HEK293 (cell line): ENCODE measurements around the gene KCNT1.
A peak's percentile ranks its signal among the peaks of the same experiment; 100 is the strongest.

ENCODE experiments used
- KLF9 ChIP-seq: fragments of 450-650 bp; formaldehyde crosslinking; IDR thresholded peaks from 2 replicates; pipeline ENCODE4 v1.5.1; 2016; ENCODE audit warnings: missing biosample characterization, missing genetic modification characterization, low read depth
- OSR2 ChIP-seq: fragments of 450-650 bp; formaldehyde crosslinking; IDR thresholded peaks from 2 replicates; pipeline ENCODE4 v1.5.1; 2016; ENCODE audit warnings: missing biosample characterization, missing genetic modification characterization
- REST ChIP-seq: fragments of 450-650 bp; formaldehyde crosslinking; IDR thresholded peaks from 2 replicates; pipeline ENCODE4 v1.5.1; 2016; ENCODE audit warnings: missing biosample characterization, missing genetic modification characterization
- SP2 ChIP-seq: fragments of 450-650 bp; formaldehyde crosslinking; IDR thresholded peaks from 2 replicates; pipeline ENCODE4 v1.5.1; 2016; ENCODE audit warnings: missing biosample characterization, missing genetic modification characterization
- YY1 ChIP-seq: fragments of 450-650 bp; formaldehyde crosslinking; IDR thresholded peaks from 2 replicates; pipeline ENCODE4 v1.5.1; 2018; ENCODE audit warnings: missing biosample characterization, missing genetic modification characterization
- ZBTB17 ChIP-seq: fragments of 450-650 bp; formaldehyde crosslinking; IDR thresholded peaks from 2 replicates; pipeline ENCODE4 v1.5.1; 2016; ENCODE audit warnings: missing biosample characterization, missing genetic modification characterization
- ZNF169 ChIP-seq: fragments of 450-650 bp; formaldehyde crosslinking; IDR thresholded peaks from 2 replicates; pipeline ENCODE4 v1.5.1; 2016; ENCODE audit warnings: missing biosample characterization, missing genetic modification characterization
- ZNF350 ChIP-seq: fragments of 450-650 bp; formaldehyde crosslinking; IDR thresholded peaks from 2 replicates; pipeline ENCODE4 v1.5.0; 2017; ENCODE audit warnings: missing biosample characterization, mild to moderate bottlenecking, missing genetic modification characterization
- TF ChIP-seq, protein P1 (sequence below): fragments of 450-650 bp; IDR thresholded peaks from 2 replicates; pipeline ENCODE4 v1.5.1; 2018; ENCODE audit warnings: missing biosample characterization, missing genetic modification characterization
- TF ChIP-seq, protein P2 (sequence below): fragments of 450-650 bp; formaldehyde crosslinking; IDR thresholded peaks from 2 replicates; pipeline ENCODE4 v1.5.1; 2016; ENCODE audit warnings: missing biosample characterization, missing genetic modification characterization
- TF ChIP-seq, protein P3 (sequence below): fragments of 450-650 bp; formaldehyde crosslinking; IDR thresholded peaks from 2 replicates; pipeline ENCODE4 v1.5.1; 2016; ENCODE audit warnings: missing biosample characterization, missing genetic modification characterization

- TF ChIP-seq ZNF169 (tag by site-specific recombination) = no peak
- TF ChIP-seq, protein P1, sequence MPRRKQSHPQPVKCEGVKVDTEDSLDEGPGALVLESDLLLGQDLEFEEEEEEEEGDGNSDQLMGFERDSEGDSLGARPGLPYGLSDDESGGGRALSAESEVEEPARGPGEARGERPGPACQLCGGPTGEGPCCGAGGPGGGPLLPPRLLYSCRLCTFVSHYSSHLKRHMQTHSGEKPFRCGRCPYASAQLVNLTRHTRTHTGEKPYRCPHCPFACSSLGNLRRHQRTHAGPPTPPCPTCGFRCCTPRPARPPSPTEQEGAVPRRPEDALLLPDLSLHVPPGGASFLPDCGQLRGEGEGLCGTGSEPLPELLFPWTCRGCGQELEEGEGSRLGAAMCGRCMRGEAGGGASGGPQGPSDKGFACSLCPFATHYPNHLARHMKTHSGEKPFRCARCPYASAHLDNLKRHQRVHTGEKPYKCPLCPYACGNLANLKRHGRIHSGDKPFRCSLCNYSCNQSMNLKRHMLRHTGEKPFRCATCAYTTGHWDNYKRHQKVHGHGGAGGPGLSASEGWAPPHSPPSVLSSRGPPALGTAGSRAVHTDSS (tag by site-specific recombination) = no peak
- TF ChIP-seq, protein P2, sequence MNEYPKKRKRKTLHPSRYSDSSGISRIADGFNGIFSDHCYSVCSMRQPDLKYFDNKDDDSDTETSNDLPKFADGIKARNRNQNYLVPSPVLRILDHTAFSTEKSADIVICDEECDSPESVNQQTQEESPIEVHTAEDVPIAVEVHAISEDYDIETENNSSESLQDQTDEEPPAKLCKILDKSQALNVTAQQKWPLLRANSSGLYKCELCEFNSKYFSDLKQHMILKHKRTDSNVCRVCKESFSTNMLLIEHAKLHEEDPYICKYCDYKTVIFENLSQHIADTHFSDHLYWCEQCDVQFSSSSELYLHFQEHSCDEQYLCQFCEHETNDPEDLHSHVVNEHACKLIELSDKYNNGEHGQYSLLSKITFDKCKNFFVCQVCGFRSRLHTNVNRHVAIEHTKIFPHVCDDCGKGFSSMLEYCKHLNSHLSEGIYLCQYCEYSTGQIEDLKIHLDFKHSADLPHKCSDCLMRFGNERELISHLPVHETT (tag by site-specific recombination) = no peak
- TF ChIP-seq ZBTB17 = no peak
- TF ChIP-seq, protein P3, sequence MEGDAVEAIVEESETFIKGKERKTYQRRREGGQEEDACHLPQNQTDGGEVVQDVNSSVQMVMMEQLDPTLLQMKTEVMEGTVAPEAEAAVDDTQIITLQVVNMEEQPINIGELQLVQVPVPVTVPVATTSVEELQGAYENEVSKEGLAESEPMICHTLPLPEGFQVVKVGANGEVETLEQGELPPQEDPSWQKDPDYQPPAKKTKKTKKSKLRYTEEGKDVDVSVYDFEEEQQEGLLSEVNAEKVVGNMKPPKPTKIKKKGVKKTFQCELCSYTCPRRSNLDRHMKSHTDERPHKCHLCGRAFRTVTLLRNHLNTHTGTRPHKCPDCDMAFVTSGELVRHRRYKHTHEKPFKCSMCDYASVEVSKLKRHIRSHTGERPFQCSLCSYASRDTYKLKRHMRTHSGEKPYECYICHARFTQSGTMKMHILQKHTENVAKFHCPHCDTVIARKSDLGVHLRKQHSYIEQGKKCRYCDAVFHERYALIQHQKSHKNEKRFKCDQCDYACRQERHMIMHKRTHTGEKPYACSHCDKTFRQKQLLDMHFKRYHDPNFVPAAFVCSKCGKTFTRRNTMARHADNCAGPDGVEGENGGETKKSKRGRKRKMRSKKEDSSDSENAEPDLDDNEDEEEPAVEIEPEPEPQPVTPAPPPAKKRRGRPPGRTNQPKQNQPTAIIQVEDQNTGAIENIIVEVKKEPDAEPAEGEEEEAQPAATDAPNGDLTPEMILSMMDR (tag by site-specific recombination) = no peak
- 0 out of 2 replicates have a peak, but pooled peaks have one; percentile 14 for TF ChIP-seq KLF9 (tag by site-specific recombination)
- TF ChIP-seq REST (tag by site-specific recombination) = no peak
- no peak for TF ChIP-seq OSR2
- TF ChIP-seq YY1 (tag by site-specific recombination) = no peak
- no peak for TF ChIP-seq SP2 (tag by site-specific recombination)
- TF ChIP-seq ZNF350 (tag by site-specific recombination) = no peak
Measured at GRCh38 chr9:135732569-135733257, 30.7 kb downstream of the KCNT1 start.
